Neural cell (in vitro differentiated cells): ENCODE measurements around the gene SERGEF.

ENCODE experiments used
- CTCF ChIP-seq: fragments of 450-650 bp; IDR thresholded peaks from 2 replicates; pipeline ENCODE4 v1.5.1; 2014; ENCODE audit warnings: antibody characterized with exemption, mild to moderate bottlenecking, moderate library complexity; ENCODE audit not compliant: poor library complexity, severe bottlenecking
- EP300 ChIP-seq: fragments of 450-650 bp; conservative IDR thresholded peaks from 2 replicates; pipeline ENCODE4 v1.6.1; 2014; ENCODE audit warnings: antibody characterized with exemption, mild to moderate bottlenecking, moderate library complexity; ENCODE audit not compliant: poor library complexity, severe bottlenecking
- POLR2AphosphoS5 ChIP-seq: IDR thresholded peaks from 2 replicates; pipeline ENCODE4 v1.6.1; 2012
- RAD21 ChIP-seq: fragments of 450-650 bp; conservative IDR thresholded peaks from 2 replicates; pipeline ENCODE4 v1.6.1; 2014; ENCODE audit warnings: antibody characterized with exemption, mild to moderate bottlenecking, moderate library complexity
- TAF1 ChIP-seq: IDR thresholded peaks from 2 replicates; pipeline ENCODE4 v1.6.1; 2012; ENCODE audit warnings: low read depth

- TF ChIP-seq TAF1, result no peak
- TF ChIP-seq POLR2AphosphoS5, result no peak
- no peak for TF ChIP-seq CTCF
- TF ChIP-seq RAD21, result no peak
- TF ChIP-seq EP300, result no peak
Measured at GRCh38 chr11:17812091-17812864, 200.6 kb downstream of the SERGEF start.
